ENCODE results near the gene ITSN2.

DNA sequence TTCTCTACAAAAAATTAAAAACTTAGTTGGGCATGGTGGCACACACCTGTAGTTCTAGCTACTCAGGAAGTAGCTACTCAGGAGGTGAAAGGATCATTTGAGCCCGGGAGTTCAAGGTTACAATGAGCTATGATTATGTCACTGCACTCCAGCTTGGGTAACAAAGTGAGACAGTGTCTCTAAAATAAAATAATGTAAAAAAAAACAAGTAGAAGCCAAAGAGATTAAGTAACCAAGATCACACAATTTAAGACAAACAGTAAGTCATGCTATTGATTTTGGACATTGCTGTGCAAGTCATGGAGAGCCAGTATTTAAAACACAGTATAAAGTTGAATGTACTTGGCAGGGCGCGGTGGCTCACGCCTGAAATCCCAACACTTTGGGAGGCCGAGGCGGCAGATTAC, 20.5 kb downstream of the ITSN2 start:
- TF ChIP-seq, protein P1, sequence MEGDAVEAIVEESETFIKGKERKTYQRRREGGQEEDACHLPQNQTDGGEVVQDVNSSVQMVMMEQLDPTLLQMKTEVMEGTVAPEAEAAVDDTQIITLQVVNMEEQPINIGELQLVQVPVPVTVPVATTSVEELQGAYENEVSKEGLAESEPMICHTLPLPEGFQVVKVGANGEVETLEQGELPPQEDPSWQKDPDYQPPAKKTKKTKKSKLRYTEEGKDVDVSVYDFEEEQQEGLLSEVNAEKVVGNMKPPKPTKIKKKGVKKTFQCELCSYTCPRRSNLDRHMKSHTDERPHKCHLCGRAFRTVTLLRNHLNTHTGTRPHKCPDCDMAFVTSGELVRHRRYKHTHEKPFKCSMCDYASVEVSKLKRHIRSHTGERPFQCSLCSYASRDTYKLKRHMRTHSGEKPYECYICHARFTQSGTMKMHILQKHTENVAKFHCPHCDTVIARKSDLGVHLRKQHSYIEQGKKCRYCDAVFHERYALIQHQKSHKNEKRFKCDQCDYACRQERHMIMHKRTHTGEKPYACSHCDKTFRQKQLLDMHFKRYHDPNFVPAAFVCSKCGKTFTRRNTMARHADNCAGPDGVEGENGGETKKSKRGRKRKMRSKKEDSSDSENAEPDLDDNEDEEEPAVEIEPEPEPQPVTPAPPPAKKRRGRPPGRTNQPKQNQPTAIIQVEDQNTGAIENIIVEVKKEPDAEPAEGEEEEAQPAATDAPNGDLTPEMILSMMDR (IDR thresholded peaks at IDR 0.05): no peak
- no peak for TF ChIP-seq POLR2A (IDR thresholded peaks at IDR 0.05)

Measured in breast epithelium (tissue), 3 donors.